ENCODE measurements around the gene NRIP1. TPM values are rescaled to one million over a fixed set of nuclear protein-coding genes. Genes with fewer than 3 reads are reported as not detected.

The NRIP1 gene
- total and polyA plus RNA-seq, 11 donors: 2.9 to 32.0 (median 17.6) TPM

DNA sequence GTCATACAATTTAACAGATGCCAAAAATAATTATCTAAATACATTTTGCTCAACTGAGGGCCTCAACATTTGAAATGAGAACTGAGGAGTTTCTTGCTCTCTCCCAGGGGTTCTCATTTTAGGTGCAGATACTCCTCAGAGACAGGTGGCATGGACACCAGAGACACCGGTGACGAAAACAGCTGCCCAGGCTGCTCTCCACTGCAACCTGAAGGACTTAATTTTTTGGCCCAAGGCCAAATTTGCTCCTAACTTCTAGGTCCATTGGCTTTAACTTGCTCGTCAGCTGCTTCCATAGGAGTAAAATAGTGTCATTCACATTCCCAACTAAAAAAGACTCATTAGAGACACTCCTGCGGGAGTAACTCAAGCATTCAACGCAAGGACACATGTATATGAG lies 87.0 kb downstream of the NRIP1 start:
- DNase-seq (no peak), ATAC-seq (no peak)
- intact Hi-C loops (cut with DNase I): no loop called here
- 77 to 84% (median 82%) methylated on average over 5 of the region's 5 CpGs for WGBS, 4 donors
- Histone ChIP-seq H3K4me3 (no peak overlapping the region), H3K4me1 (peaks cover 0 to 33% (median 6%) of the 10 kb centered on the region in 12 donors), H3K36me3 (no peaks in the 10 kb centered on the region), H3K9me3 (no peaks in the 10 kb centered on the region), H3K27ac (no peak overlapping the region), H3K27me3 (no peaks in the 10 kb centered on the region)
- no peak for TF ChIP-seq POLR2A (IDR thresholded peaks at IDR 0.05)
- TF ChIP-seq, protein P1, sequence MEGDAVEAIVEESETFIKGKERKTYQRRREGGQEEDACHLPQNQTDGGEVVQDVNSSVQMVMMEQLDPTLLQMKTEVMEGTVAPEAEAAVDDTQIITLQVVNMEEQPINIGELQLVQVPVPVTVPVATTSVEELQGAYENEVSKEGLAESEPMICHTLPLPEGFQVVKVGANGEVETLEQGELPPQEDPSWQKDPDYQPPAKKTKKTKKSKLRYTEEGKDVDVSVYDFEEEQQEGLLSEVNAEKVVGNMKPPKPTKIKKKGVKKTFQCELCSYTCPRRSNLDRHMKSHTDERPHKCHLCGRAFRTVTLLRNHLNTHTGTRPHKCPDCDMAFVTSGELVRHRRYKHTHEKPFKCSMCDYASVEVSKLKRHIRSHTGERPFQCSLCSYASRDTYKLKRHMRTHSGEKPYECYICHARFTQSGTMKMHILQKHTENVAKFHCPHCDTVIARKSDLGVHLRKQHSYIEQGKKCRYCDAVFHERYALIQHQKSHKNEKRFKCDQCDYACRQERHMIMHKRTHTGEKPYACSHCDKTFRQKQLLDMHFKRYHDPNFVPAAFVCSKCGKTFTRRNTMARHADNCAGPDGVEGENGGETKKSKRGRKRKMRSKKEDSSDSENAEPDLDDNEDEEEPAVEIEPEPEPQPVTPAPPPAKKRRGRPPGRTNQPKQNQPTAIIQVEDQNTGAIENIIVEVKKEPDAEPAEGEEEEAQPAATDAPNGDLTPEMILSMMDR (IDR thresholded peaks at IDR 0.05): no peak

DNA sequence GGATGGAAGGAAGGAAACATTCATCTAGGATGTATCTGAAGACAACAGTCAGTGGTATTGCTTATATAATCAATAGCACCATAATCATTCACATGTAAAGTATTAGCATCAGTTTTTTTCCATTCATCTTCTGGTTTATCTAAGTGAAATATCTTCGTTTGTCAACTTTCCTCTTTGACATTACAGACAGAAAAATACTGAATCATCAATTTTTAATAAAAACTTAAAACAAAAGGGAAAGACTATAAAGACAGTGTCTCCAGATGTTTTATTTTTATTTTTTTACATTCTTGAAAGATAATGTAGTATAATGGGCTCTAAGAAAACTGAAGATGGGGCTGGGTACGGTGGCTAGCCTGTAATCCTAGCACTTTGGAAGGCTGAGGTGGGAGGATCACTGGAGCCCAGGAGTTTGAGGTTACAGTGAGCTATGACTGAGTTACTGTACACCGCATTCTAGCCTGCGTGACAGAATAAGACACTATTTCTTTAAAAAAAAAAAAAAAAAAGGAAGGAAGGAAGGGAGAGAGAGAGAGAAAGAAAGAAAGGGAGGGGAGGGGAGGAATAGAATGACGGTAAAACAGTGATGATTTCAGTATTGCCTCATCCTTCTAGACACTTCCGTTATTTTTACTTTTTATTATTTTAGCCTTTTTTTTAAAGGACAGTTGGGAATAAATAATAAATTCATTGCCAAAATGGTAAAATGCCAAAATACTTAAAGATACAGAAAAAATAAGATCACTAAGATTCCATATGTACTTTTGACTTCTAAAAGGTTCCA lies 89.5 kb downstream of the NRIP1 start:
- Histone ChIP-seq H3K27me3 (no peaks in the 10 kb centered on the region), H3K4me3 (no peak overlapping the region), H3K27ac (no peak overlapping the region), H3K36me3 (no peaks in the 10 kb centered on the region), H3K9me3 (no peaks in the 10 kb centered on the region), H3K4me1 (peaks cover 0 to 33% (median 6%) of the 10 kb centered on the region in 12 donors)
- no peak for DNase-seq
- WGBS, 4 donors: 64 to 79% (median 72%) methylated on average over 6 of the region's 6 CpGs
- intact Hi-C loops (cut with DNase I): no loop called here
- ATAC-seq: peak in 2 of 4 donors; percentile 28 to 69
- TF ChIP-seq, protein P1 (IDR thresholded peaks at IDR 0.05): no peak
- TF ChIP-seq POLR2A (IDR thresholded peaks at IDR 0.05): no peak

DNA sequence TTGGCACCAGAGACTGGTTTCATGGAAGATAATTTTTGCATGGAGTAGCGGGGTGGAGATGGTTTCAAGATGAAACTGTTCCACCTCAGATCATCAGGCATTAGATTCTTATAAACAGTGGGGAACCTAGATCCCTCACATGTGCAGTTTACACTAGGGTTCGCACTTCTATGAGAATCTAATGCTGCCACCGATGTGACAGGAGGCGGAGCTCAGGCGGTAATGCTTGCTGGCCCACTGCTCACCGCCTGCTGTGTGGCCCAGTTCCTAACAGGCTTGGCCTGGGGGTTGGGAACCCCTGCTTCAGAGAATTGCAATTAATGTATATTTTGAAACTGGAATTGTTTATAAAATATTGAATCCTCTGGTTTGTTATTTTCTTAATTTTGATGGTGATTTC lies 92.1 kb downstream of the NRIP1 start:
- Histone ChIP-seq H3K4me1 (peaks cover 0 to 23% (median 0%) of the 10 kb centered on the region in 12 donors), H3K36me3 (peaks cover 0 to 12% (median 6%) of the 10 kb centered on the region in 9 donors), H3K27ac (no peak overlapping the region), H3K9me3 (no peaks in the 10 kb centered on the region), H3K4me3 (no peak overlapping the region), H3K27me3 (no peaks in the 10 kb centered on the region)
- ATAC-seq: no peak
- DNase-seq: no peak
- 93 to 98% (median 96%) methylated on average over 6 of the region's 6 CpGs for WGBS, 4 donors
- intact Hi-C loops (cut with DNase I): no loop called here
- TF ChIP-seq, protein P1 (IDR thresholded peaks at IDR 0.05): no peak
- no peak for TF ChIP-seq POLR2A (IDR thresholded peaks at IDR 0.05)

DNA sequence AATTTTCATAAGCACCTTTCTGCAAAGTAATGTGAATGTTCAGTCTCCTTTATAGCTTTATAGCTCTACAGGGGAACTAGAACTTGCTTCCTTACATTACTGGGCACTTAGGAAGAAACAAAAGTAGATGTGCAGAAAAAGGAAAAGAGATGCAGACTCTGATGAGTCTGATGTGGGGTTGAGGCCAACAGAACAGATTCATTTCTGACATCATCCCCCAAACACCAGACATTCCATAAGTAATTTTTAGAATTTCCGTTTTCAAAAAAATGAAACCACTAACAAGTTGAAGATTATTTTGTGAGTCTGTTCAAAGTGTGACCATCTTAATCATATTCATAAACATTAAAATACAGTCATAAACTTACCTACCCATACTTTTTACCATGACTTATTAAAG lies 96.0 kb downstream of the NRIP1 start:
- intact Hi-C loops (cut with DNase I): loop anchor here in 1 of 10 donors (10.0 kb wide), 1 partner anchor 104 kb away; no protein-coding TSS in a partner anchor
- TF ChIP-seq, protein P1 (IDR thresholded peaks at IDR 0.05): no peak
- TF ChIP-seq POLR2A (IDR thresholded peaks at IDR 0.05): no peak
- no peak for DNase-seq
- Histone ChIP-seq H3K27me3 (no peaks in the 10 kb centered on the region), H3K4me1 (no peaks in the 10 kb centered on the region), H3K4me3 (no peak overlapping the region), H3K27ac (no peak overlapping the region), H3K9me3 (no peaks in the 10 kb centered on the region), H3K36me3 (peaks cover 0 to 36% (median 31%) of the 10 kb centered on the region in 9 donors)
- no peak for ATAC-seq
- WGBS, 4 donors: 70 to 80% (median 71%) methylated on average over 1 of the region's 1 CpG
